NCI-H526 treated with DMSO at 0.1 percent for 48 hours (cell line): ENCODE measurements around the gene NUMB.

Experiments used
- DNase-seq: peaks from one replicate; lab custom pipeline; 2025; lab: John Stamatoyannopoulos, UW

NUMB gene

GRCh38 chr14:73245480-73246325 lies 212.6 kb downstream of the NUMB start:
- peak; percentile 33 for DNase-seq

- no peak for DNase-seq
Measured at GRCh38 chr14:73244541-73245290, 213.6 kb downstream of the NUMB start.

DNA sequence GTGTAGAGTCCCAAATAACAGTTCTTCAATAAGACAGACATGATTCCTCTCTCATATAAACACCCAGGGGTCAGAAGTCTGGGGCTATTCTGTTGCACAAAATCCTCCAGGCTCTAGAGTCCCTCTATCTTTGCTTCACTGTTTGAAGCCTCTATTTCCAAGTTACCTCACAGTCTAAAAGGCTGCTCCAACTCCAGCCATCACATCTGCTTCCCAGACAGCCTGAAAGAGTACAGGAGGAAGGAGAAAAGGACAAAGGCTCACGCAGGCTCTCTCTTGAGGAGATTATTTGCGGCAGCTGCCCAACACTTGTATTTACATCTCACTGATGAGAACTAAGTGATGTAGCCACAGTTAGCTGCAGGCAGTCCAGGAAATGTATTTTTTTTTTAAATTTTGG lies 214.6 kb downstream of the NUMB start:
- DNase-seq, result no peak

GRCh38 chr14:73243341-73243740 lies 215.0 kb downstream of the NUMB start:
- no peak for DNase-seq

DNA sequence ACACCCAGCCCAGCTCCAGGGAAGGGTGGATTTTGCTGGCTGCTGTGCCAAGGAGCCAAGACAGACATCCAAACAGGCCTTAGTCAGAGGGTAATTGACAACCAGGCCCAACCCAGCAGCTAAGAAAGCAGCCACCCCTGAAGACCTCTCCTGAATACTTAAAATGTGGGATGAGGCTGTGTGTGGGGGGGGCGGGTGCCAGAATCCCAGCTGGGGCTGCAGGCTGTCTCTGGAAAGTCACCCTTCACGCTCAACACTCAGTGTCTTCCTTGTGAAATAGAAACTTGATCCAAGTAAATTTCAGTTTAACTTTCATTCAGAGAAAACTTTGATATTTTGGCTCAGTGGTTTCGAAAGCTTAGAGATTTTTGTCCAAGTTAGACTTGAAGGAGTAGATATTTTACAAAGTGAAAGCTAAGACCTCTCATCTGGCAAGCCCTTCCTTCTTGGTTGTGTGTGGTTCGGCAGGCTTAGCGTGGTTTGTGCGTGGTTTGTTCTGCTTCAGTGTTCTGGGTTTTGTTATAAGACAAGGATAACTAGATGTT lies 215.9 kb downstream of the NUMB start:
- DNase-seq, result no peak

- DNase-seq, result no peak
Measured at GRCh38 chr14:73241481-73242165, 216.7 kb downstream of the NUMB start.

- no peak for DNase-seq
Measured at GRCh38 chr14:73240816-73241480, 217.4 kb downstream of the NUMB start.

DNA sequence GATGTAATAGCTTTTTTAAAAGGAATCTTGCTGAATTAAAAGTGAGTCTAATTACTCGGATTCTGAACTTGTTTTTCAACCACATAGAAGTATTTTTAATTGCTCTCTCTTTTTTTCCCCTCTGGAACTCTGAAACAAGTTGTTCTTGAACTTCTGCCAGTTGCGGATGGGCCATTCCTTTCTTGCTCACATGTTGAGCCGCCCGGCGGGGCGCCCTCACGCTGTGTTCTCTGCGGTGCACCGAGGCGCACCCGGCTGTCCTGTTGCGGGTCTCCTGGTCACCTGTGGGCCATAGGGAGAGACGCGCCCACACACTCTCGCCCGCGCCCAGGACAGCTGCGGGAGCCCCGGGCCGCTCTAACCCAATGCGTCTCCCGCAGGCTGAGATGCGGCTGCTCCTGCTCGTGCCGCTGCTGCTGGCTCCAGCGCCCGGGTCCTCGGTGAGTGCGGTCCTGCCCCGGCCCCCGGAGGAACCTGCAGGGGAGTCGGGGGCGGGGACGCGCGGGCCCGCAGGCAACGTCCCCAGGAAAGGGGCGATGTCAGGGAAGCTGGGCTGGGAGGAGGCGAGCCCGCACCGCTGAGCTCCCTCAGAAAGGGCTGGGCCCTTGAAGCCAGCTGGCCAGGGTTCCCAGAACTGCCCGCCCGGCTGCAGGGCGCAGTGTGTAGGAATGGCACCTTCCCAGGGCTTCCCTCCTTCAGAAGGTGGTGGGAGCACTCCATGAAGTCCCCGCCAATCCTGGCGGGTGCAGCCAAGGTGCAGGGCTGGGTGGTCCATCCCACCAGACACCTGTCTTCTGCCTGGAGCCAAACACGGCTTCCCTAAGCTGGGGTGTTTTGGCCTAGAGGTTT lies 218.7 kb downstream of the NUMB start:
- DNase-seq, result no peak

DNA sequence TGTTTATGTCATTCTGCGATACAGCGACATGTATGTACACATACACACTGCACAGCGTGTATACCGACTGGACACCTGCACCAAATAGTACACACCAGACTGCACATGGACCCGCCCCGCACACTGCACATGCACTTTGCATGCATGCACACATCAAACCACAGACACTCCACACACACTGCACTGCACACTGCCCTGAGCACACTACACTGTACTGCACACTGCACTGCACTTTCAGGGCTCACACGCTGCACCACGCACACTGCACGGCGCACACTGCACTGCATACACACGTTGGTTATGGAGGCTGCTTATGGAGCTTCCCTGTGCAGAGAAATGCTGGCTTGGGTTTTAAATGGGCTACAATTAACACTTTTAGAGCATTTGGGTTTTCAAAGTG lies 219.4 kb downstream of the NUMB start:
- DNase-seq, result no peak

DNA sequence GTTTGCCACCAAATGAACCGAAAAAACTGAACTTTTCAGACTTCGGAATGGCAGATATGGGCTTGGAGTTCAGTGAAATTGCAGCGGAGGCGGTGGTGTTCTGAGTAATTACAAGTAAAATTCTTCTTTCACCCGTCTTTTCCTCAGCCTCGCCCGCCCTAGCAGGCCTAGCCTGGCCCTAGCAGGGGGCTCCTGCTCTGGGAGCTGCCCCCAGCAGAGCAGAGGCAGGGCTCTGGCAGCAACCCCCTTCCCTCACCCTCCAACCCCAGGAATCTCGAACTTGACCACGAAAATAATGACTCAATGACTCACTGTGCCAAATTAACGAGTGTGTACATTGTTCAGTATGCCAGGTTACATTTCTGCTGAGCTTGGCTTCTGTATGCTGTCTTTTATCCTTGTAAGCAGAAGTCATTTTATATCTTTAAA lies 219.9 kb downstream of the NUMB start:
- DNase-seq, result no peak

GRCh38 chr14:73237786-73238423 lies 220.4 kb downstream of the NUMB start:
- no peak for DNase-seq

DNA sequence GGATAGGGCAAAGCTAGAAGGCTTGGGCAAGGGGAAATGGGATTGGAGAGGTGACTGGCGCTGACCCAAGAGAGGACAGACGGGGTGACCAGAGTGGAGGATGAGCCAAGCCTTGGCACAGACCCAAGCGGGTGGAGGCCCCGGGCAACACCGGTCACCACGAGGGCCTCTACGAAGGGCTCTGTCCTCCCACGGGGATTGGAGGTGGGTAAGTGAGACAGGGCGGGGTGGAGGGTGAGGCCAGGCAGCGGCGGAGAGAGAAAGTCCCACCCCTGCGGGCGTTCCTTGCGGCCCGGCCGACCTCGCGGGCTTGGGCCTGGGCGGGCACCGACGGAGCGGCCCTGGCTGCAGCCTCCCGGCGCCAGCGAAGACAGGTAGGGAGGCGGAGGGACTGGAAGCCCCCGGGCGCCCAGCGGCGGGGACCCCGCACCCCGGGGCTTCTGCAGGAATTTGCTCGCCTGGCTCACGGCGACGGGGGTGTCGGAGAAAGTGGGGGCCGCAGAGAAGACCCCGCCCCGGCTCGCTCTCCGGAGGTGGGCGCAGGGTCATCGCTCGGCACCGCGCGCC lies 221.0 kb downstream of the NUMB start, which contains the start of gene PAPLN:
PAPLN (plus strand) TSS at position 288 of the 567 bp plus-strand sequence. CDS start 2,273 bp downstream, outside the sequence.
- no peak for DNase-seq

- DNase-seq, result no peak
Measured at GRCh38 chr14:73236752-73237218, 221.6 kb downstream of the NUMB start.

DNA sequence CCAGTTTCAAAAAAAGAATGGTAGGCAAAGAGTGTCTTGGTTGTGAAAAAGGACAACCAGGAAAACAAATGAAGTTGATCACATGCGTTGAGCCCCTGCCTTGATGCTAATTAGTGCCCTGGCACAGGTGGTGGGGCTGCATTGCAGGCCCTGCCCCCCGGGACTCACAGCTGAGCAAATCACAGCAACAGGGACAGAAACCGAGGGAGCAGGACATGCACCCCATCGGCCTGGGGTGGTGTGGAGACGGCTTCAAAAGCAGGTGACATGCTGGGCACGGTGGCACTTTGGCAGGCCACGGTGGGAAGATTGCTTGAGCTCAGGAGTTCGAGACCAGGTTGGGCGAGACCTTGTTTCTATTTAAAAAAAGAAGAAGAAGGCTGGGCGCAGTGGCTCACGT lies 222.2 kb downstream of the NUMB start:
- DNase-seq, result no peak

DNA sequence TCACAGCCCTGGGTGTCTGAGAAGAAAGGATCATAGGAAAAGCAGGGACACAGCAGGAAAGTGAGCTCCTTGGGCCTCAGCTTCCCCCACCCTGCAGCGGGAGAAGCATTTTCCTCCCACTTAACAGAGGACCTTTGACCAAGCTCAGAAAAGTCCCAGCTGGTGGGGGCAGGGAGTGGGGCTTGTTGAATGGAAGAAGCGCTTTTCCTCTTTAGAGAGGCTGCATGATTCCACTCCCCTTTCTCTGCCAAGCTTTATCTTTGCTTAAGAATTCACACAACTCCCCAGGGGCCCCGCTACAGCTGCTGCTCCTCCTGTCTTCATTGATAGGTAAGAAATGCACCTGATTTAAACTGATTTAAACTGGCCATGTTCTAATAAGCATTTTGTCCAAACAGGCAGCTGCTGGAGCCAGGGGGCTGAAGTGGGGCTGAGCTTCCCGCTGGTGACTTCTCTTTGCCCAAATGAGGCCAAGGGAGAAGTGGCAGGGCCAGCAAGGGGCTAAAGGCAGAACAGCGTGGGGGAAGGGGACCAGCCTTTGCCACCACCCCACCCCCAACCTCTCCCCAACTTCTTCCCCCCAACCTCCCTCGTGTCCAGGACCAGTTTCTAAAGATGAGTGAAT lies 222.7 kb downstream of the NUMB start:
- DNase-seq, result no peak

GRCh38 chr14:73234586-73235394 lies 223.6 kb downstream of the NUMB start:
- no peak for DNase-seq

GRCh38 chr14:73234029-73234428 lies 224.3 kb downstream of the NUMB start:
- no peak for DNase-seq

DNA sequence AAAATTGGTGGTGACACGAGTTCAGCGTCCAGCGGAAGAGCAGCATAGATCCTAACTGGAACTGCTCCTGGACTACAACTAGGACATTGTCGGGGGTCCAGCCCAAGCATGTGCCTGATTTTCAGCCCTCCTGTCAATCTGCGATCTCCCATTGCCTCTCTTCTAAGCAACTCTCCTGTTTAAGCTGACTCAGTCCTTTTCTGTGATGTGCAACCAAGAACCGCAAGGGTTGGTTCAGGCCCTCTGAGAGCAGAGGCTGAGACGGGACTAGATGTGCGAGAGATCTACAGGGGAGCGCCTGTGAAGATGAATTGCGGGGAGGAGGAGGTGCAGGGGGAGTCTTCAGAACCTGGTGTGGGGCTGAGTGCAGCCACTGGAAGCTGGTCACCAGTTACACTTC lies 224.8 kb downstream of the NUMB start:
- DNase-seq, result no peak
